ENCODE measurements around the gene SOAT2. TPM values are rescaled to one million over a fixed set of nuclear protein-coding genes. Genes with fewer than 3 reads are reported as not detected.
"Not testable (repeated sequence)": the region's sequence is repeated elsewhere in the genome, so short reads cannot be mapped to it uniquely, and the experiment has no call there.

Gene SOAT2
- polyA plus RNA-seq, 1 donor, result 126 TPM

DNA sequence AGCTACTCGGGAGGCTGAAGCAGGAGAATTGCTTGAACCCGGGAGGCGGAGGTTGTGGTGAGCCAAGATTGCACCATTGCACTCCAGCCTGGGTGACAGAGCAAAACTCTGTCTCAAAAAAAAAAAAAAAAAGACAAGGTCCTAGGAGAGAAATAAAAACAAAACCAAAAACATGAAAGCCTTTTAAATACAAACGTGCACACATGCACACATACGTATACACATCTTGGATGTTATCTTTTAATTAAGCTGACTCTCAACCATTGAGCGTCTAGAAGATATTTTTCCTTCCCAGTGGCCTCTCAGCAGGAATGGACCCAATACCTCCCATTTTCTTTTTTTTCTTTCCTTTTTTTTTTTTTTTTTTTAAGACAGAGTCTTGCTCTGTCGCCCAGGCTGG, 9.1 kb downstream of the SOAT2 start:
- Histone ChIP-seq H3K27ac (ENCODE audit: low read length) (peak overlapping the region; percentile 85), H3K4me1 (ENCODE audit: control insufficient read depth, insufficient read depth, low read length) (peaks cover 23% of the 10 kb centered on the region), H3K36me3 (ENCODE audit: control insufficient read depth, insufficient read depth, low read length) (peaks cover 14% of the 10 kb centered on the region)
- peak in 1 of 2 donors; percentile 16 for DNase-seq
- not testable (repeated sequence) for H3K9me3 ChIP-seq (ENCODE audit: control insufficient read depth, low read depth, low read length); H3K4me3 ChIP-seq (ENCODE audit: low read length); H3K27me3 ChIP-seq (ENCODE audit: control insufficient read depth, insufficient read depth, low read length)
- 45% methylated on average over 2 of the region's 7 CpGs for WGBS (ENCODE audit: insufficient coverage, low lambda C conversion rate)

DNA sequence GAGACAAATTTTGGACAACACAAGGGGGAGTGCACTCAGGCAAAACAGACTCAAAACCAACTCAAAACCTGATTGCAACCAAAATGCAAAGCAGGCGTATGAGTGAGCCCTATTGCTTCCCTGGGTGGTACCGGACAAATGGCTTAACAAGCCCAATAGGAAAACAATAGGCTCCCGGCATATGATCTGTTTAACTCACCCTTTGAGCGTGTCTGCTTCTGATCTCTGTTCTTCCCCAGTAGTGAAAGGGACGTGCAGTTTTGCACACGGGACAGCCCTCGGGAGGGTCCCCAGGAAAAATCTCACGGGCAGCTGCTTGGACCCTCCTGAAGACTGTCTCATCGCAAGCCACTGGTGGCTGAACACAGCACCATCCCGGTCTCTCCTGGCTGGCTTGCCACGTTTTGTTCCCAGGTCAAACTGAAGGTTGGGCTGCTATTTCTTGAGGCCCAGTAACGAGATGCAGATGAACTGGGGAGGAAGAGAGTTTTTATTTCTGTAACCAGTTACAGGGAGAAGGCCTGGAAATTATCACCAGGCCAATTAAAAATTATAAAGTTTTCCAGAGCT, 9.9 kb downstream of the SOAT2 start:
- peaks cover 29% of the 10 kb centered on the region for H3K4me1 ChIP-seq (ENCODE audit: control insufficient read depth, insufficient read depth, low read length)
- DNase-seq, result peak in 1 of 2 donors; percentile 63
- WGBS (ENCODE audit: insufficient coverage, low lambda C conversion rate), result 23% methylated on average over 3 of the region's 12 CpGs
- peaks cover 16% of the 10 kb centered on the region for H3K36me3 ChIP-seq (ENCODE audit: control insufficient read depth, insufficient read depth, low read length)
- H3K27ac ChIP-seq (ENCODE audit: low read length), result peak overlapping the region; percentile 85
- peak overlapping the region; percentile 31 for H3K4me3 ChIP-seq (ENCODE audit: low read length)
- H3K27me3 ChIP-seq (ENCODE audit: control insufficient read depth, insufficient read depth, low read length), result no peaks in the 10 kb centered on the region
- H3K9me3 ChIP-seq (ENCODE audit: control insufficient read depth, low read depth, low read length), result no peaks in the 10 kb centered on the region

DNA sequence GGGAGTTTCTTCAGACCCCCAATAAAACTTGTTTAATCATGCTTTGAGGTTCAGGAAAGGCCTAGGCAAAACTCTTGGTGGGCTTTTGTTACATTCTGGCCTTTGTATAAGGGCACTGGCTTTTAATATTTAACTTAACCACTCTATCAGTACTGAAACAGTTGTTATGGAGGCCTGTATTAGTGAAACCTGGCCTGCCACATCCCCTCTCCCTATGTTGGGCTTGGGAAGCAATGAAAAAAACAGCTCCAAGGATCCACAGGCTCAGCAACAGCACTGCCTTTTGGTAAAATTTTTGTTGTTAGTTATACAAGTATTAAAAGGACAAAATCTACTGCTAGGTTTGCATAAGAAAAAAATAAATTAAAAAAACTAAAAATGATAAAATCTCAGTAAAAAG, 10.7 kb downstream of the SOAT2 start:
- Histone ChIP-seq H3K27me3 (ENCODE audit: control insufficient read depth, insufficient read depth, low read length) (no peaks in the 10 kb centered on the region), H3K4me3 (ENCODE audit: low read length) (no peak overlapping the region), H3K36me3 (ENCODE audit: control insufficient read depth, insufficient read depth, low read length) (peaks cover 17% of the 10 kb centered on the region), H3K4me1 (ENCODE audit: control insufficient read depth, insufficient read depth, low read length) (peaks cover 36% of the 10 kb centered on the region), H3K9me3 (ENCODE audit: control insufficient read depth, low read depth, low read length) (no peaks in the 10 kb centered on the region), H3K27ac (ENCODE audit: low read length) (peak overlapping the region; percentile 40)
- peak in 1 of 2 donors; percentile 44 for DNase-seq

DNA sequence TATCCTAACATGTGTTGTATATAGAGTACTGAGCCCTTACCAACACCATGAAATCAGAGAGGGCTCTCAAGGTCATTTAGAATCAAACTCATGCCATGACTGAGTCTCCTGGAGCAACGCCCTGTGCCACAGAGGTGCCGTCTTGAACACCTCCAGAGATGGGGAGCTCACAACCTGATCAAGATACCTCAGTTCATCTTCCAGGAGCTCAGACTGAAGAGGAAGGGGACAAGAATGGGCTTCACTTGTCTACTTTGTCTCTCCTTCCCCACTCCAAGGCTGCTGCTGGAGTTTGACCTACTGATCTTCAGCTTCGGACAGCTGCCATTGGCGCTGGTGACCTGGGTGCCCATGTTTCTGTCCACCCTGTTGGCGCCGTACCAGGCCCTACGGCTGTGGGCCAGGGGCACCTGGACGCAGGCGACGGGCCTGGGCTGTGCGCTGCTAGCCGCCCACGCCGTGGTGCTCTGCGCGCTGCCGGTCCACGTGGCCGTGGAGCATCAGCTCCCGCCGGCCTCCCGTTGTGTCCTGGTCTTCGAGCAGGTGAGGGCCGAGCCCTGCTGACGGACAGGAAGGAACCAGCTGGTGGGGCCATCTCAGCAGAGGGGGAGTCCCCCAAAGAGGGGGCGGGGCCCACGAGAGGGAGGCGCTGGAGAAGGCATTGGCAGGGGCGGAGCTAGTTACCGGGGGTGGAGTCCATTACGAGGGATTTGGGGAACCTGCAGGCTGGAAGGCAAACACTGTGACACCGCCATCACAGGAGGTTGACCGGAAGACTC, 12.0 kb downstream of the SOAT2 start:
- WGBS (ENCODE audit: insufficient coverage, low lambda C conversion rate), result no CpG with 5 or more reads among the region's 33 CpGs
- H3K36me3 ChIP-seq (ENCODE audit: control insufficient read depth, insufficient read depth, low read length), result peaks cover 24% of the 10 kb centered on the region

GRCh38 chr12:53115891-53116648, 12.8 kb downstream of the SOAT2 start:
- WGBS (ENCODE audit: insufficient coverage, low lambda C conversion rate), result no CpG with 5 or more reads among the region's 8 CpGs
- Histone ChIP-seq H3K9me3 (ENCODE audit: control insufficient read depth, low read depth, low read length) (no peaks in the 10 kb centered on the region), H3K27me3 (ENCODE audit: control insufficient read depth, insufficient read depth, low read length) (no peaks in the 10 kb centered on the region), H3K36me3 (ENCODE audit: control insufficient read depth, insufficient read depth, low read length) (peaks cover 24% of the 10 kb centered on the region), H3K4me3 (ENCODE audit: low read length) (no peak overlapping the region), H3K27ac (ENCODE audit: low read length) (no peak overlapping the region), H3K4me1 (ENCODE audit: control insufficient read depth, insufficient read depth, low read length) (peaks cover 38% of the 10 kb centered on the region)
- no peak for DNase-seq

More for the DNA sequence above, 12.0 kb downstream of the SOAT2 start:
- Histone ChIP-seq H3K9me3 (ENCODE audit: control insufficient read depth, low read depth, low read length) (no peaks in the 10 kb centered on the region), H3K4me3 (ENCODE audit: low read length) (no peak overlapping the region), H3K27me3 (ENCODE audit: control insufficient read depth, insufficient read depth, low read length) (no peaks in the 10 kb centered on the region), H3K4me1 (ENCODE audit: control insufficient read depth, insufficient read depth, low read length) (peaks cover 38% of the 10 kb centered on the region), H3K27ac (ENCODE audit: low read length) (peak overlapping the region; percentile 27)
- DNase-seq, result no peak

DNA sequence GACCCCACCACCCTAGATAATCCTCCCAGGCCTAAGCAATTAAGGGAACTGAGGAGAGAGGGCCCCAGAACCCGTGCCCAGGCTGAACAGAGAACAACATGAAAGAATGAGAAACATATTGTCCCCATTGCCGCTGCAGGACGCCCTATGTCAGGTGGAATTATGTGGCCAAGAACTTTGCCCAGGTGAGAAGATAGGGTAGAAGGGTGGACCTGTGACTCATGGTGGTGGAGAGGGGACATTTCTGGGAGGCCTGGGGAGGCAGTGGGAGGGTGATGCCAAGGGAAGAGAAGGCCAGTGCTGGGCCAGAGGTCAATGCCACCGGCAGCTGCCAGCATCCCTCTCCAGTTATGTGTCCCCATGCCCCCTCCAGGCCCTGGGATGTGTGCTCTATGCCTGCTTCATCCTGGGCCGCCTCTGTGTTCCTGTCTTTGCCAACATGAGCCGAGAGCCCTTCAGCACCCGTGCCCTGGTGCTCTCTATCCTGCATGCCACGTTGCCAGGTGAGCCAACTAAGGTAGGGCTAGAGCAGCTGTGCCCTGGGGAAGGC, 15.5 kb downstream of the SOAT2 start:
- no CpG with 5 or more reads among the region's 8 CpGs for WGBS (ENCODE audit: insufficient coverage, low lambda C conversion rate)
- H3K27me3 ChIP-seq (ENCODE audit: control insufficient read depth, insufficient read depth, low read length), result no peaks in the 10 kb centered on the region
- DNase-seq, result peak; percentile 70 to 81
- H3K4me3 ChIP-seq (ENCODE audit: low read length), result no peak overlapping the region
- H3K9me3 ChIP-seq (ENCODE audit: control insufficient read depth, low read depth, low read length), result no peaks in the 10 kb centered on the region
- peaks cover 30% of the 10 kb centered on the region for H3K36me3 ChIP-seq (ENCODE audit: control insufficient read depth, insufficient read depth, low read length)
- peak overlapping the region; percentile 64 for H3K27ac ChIP-seq (ENCODE audit: low read length)
- peaks cover 31% of the 10 kb centered on the region for H3K4me1 ChIP-seq (ENCODE audit: control insufficient read depth, insufficient read depth, low read length)

- Histone ChIP-seq H3K4me3 (ENCODE audit: low read length) (no peak overlapping the region), H3K27ac (ENCODE audit: low read length) (no peak overlapping the region), H3K27me3 (ENCODE audit: control insufficient read depth, insufficient read depth, low read length) (no peaks in the 10 kb centered on the region), H3K9me3 (ENCODE audit: control insufficient read depth, low read depth, low read length) (no peaks in the 10 kb centered on the region), H3K36me3 (ENCODE audit: control insufficient read depth, insufficient read depth, low read length) (peaks cover 35% of the 10 kb centered on the region), H3K4me1 (ENCODE audit: control insufficient read depth, insufficient read depth, low read length) (peaks cover 17% of the 10 kb centered on the region)
- DNase-seq, result no peak
- WGBS (ENCODE audit: insufficient coverage, low lambda C conversion rate), result 100% methylated on average over 1 of the region's 12 CpGs
Measured at GRCh38 chr12:53120685-53121525, 17.6 kb downstream of the SOAT2 start.

- DNase-seq, result no peak
- Histone ChIP-seq H3K4me3 (ENCODE audit: low read length) (no peak overlapping the region), H3K4me1 (ENCODE audit: control insufficient read depth, insufficient read depth, low read length) (peaks cover 12% of the 10 kb centered on the region), H3K9me3 (ENCODE audit: control insufficient read depth, low read depth, low read length) (no peaks in the 10 kb centered on the region), H3K27ac (ENCODE audit: low read length) (no peak overlapping the region), H3K36me3 (ENCODE audit: control insufficient read depth, insufficient read depth, low read length) (peaks cover 25% of the 10 kb centered on the region), H3K27me3 (ENCODE audit: control insufficient read depth, insufficient read depth, low read length) (no peaks in the 10 kb centered on the region)
- WGBS (ENCODE audit: insufficient coverage, low lambda C conversion rate), result no CpG with 5 or more reads among the region's 10 CpGs
Measured at GRCh38 chr12:53122961-53123468, 19.7 kb downstream of the SOAT2 start.

DNA sequence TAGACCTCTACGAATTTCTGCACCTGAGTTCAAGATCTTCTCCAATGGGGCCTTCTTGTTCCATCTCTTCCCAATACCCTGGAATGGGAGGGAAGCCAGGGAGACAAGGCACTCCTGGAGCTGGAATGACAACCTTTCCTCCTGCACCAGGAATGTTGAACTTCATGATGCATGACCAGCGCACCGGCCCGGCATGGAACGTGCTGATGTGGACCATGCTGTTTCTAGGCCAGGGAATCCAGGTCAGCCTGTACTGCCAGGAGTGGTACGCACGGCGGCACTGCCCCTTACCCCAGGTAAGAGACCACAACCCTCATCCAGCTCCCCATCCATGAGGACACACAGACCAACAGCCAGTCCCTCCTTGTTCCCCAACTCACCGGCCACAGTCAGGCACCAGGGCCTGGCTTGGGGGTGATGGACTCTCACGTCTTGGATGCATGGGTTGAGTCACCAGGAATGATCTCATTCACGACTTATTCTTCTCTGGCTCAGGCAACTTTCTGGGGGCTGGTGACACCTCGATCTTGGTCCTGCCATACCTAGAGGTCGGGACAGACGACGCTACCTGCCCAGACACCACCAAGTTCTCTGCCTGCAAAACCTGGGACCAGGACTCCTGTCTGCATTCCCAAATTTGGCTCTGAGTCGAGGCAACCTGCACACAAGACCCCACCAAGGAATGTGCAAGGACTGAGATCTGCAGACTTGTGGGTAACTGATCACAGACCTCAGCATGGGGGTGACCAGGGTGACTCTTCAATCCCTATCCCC, 20.5 kb downstream of the SOAT2 start:
- DNase-seq, result no peak
- H3K9me3 ChIP-seq (ENCODE audit: control insufficient read depth, low read depth, low read length), result no peaks in the 10 kb centered on the region
- no peak overlapping the region for H3K27ac ChIP-seq (ENCODE audit: low read length)
- H3K36me3 ChIP-seq (ENCODE audit: control insufficient read depth, insufficient read depth, low read length), result peaks cover 25% of the 10 kb centered on the region
- H3K27me3 ChIP-seq (ENCODE audit: control insufficient read depth, insufficient read depth, low read length), result no peaks in the 10 kb centered on the region
- no peak overlapping the region for H3K4me3 ChIP-seq (ENCODE audit: low read length)
- 93% methylated on average over 3 of the region's 16 CpGs for WGBS (ENCODE audit: insufficient coverage, low lambda C conversion rate)
- peaks cover 4% of the 10 kb centered on the region for H3K4me1 ChIP-seq (ENCODE audit: control insufficient read depth, insufficient read depth, low read length)

Data from large intestine (tissue), 3 donors.